Ramos (cell line): ENCODE measurements around the gene FRMD5.
"Not testable (repeated sequence)": the region's sequence is repeated elsewhere in the genome, so short reads cannot be mapped to it uniquely, and the experiment has no call there.

Experiments used
- in situ Hi-C: fragments of 300-500 bp; cut with MboI; formaldehyde crosslinking; loops from one replicate; pipeline ENCODE4 v1.14.3; 2022; ENCODE audit warnings: low sequenced_read_pairs; ENCODE audit not compliant: unreplicated experiment

The FRMD5 gene

DNA sequence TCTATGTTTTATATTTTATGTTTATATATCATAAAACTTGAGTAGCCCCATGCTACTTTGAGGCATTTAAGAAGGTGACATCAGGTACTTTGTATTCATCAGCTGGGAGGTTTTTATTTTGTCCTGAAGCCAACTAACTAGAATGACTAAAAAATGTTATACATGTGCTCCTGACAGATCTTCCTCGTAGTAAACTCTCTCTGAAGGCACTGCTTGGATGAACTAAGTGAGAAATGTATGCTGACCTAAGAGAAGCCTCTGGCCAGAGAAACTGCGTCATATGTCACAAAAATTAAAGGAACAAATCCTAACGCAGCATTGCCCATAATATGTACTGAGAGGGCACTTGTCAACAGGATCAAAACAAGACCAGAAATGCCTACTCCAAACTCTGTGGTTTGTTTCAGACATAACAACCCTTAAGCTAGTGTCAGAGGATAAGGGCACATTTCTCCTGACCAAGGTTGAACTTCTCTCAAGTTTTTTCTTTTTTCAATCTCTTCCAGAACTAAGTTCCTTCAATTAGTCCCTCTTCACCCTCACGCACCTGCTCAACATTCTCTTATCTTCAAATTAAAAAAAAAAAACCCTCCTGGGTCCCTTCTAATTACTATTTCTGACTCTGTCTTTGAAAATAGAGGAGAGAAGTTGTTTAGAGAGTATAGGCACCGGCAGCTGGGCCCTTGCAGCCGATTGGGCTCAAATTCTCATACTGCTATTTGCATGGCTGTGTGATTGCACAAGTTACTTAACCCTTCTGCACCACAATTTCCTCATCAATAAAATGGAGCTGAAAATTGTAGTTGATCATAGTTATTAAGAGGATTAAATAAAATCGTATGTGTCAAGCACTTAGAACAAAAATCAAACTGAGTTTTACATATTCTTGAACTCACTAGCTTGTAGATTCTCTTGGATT, 159.0 kb downstream of the FRMD5 start:
- in situ Hi-C loops = no loop called here

DNA sequence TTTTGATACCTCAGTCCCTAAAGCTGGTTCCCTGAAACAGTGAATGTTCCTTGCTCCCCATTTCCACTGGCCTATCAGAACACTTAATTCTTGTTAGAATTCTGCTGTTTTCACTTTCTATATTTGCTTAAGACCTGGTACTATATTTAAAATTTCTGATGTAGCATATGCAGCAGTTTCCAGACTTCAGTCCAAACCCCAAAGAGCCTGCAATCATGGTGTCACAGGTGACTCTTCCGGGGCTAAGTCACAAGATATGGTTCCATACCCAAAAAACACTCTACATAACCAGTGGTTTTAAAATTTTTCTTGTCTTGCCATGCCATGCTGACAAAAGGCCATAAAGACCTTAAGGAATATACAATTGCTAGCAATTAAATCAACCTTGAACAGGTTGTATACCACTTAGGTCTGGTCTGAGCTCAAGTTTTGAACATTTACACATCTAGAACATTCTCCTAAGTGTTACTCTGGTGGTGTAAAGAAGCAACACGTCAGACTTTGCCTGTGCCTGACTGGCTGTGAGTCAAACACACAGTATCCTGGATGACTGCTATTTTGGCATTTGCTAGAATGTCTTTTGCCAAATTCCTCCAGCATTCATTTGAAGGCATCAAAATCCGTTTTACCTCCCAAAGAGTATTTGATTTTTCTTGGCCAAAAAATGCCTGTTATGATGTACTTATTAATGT, 160.0 kb downstream of the FRMD5 start:
- in situ Hi-C loops = no loop called here

DNA sequence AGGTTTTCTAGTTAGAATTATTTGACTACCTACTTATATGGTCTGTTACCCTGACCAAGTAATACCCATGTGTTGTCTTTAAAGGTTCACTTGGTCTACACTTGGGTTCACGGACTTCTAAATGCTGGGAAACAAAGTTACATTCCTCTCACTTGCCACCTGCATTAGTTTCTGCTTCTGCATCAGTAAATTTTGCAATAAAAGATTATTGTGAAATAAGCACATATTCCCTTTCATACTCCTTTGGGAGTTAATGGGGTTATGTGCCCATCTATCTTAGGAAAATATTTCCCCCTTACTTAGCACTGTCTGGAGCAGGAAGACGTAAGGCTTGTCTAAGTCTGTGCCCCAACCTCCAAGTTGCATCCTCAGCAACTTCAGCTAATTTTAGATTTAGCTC, 160.7 kb downstream of the FRMD5 start:
- in situ Hi-C loops = no loop called here

DNA sequence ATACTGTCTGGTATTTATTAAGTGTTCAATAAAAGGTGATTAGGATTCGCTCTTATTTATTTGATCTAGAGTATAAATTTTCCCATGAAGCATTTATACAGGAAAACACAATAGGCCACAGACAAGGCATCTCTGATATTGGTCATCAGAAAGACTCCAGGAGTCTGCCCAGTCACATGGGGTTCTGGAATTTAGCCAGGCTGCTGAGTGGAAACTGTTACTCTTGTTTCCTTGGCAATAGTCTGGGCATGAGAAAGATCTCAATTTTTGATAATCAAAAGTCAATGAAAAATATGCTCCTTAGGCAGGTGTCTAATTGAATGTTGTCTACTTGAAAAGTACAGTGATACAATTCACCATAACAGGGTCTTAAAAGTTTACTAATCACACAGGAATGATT, 161.2 kb downstream of the FRMD5 start:
- in situ Hi-C loops = no loop called here

DNA sequence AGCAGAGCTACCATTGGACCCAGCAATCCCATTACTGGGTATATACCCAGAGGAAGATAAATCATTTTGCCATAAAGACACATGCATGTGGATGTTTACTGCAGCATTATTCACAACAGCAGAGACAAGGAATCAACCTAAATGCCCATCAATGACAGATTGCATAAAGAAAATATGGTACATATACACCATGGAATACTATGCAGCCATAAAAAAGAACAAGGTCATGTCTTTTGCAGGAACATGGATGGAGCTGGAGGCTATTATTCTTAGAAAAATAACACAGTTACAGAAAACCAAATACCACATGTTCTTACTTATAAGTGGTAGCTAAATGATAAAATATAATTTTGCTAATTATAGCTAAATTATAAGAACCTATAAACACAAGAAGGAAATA, 162.3 kb downstream of the FRMD5 start:
- in situ Hi-C loops = not testable (repeated sequence)

DNA sequence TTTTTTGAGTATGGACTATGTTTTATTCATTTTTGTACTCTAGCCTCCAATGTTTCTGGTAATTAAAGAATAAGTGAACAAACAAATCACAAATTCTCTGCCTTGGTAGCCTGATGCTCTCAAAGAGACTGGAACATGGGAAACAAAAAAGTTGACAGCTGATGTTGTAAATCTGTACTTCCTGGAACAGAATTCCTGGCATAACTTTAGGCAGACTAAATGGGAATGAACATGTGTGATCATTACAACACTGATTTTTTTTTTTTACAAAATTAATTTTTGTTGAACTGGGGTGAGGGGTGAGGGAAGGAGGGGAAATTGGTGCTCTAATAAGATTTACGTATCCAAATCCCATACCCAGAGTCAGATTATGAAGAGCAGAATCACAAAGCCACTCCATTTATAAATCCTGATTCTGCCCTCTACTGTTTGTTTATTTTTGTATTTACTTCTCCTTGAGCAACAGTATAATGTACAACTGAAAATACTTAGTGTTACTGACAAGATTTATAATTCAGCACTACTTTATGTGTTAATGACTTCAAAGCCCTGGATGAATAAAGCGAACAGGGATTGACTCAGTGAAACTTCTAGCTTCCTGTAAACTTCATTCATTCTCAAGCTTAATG, 165.0 kb downstream of the FRMD5 start:
- in situ Hi-C loops = no loop called here

DNA sequence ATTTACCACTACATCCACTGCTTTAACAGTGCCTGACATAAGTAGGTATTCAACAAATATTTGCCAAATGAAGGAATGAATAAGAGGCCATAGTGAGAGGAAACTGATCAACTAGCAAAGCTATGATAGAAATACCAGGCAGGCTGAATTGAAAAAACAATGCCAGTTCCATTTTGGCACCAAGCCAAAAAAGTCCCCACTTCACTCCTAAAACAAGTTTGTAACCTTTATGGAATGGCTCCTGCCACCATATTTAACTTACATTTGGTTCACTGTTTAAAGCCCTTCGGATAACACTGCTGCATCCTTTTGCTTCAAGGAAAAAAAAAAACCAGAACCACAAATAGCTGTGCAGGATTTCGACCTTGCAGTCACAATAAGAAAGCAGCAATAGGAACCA, 166.1 kb downstream of the FRMD5 start:
- in situ Hi-C loops = no loop called here

DNA sequence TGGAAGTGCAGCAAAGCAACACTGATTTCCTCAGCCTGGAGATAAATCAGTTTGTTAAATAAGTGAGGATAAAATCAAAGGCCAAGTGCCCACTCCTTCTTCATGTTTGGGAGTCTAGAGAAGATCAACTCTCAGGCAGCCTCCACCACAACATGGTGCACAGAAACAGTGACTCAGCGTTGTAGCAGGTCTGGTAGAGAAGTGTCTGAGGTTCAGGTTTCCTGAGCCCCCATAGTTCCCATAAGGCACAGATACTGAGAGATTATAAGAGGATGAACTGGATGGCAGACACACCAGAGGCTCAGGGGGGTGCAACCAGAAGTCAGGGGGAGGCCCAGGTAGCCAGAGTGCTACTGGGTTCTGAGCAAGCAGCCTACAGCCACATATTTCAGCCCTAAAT, 166.7 kb downstream of the FRMD5 start:
- in situ Hi-C loops = no loop called here

DNA sequence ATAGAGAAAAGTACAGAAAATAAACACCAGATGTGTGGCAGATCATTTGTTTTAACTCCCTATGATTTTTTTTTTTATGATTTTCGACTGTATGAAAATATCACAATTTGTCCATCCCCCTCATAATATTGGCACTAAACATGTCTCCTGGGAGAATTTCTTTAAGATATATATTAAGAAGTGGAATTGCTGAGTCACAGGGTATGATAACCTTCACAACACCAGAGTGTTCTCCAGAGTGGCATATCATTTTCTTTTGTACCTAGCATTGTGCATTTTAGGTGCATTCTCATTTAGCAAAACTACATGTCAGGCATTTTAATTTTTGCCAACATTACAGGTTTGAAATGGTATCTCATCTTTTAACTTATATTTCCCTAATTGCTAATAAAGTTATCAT, 170.9 kb downstream of the FRMD5 start:
- in situ Hi-C loops = no loop called here

DNA sequence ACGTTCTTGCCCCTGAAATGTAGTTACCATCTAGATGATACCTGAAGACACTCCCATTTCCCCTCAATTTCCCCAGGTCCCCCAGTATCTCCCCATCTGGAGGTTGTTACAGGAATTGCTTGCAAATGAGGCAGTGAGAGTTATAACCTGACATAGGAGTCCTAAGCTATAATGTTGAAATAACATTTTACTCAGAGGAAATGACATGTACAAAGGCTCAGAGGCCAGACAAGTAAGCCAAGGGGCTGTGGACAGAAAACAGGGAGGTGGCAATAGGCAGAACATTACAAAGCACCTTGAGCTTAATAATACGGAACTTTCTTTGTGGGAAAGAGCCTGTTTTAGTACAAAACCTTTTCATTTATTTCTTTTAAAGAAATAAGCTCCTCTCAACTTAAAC, 171.9 kb downstream of the FRMD5 start:
- in situ Hi-C loops = no loop called here

DNA sequence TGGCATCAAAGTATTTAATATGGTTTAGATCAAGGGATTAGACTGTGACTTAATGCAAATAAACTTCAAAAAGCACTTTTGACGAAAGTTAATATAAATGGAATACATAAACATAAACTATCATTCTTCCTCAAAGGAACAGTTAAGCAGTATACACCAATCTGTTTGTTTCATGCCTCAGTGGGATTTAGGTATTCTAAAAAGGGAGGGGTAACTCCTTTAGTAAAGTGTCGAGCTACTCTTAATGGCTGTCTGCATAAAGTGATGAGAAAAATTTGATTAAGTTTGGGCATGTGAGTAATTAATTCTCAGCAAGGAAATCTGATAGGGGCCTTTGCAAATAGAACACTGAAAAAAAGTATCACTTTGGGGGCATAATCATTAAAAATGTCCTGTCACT, 176.9 kb downstream of the FRMD5 start:
- in situ Hi-C loops = no loop called here

DNA sequence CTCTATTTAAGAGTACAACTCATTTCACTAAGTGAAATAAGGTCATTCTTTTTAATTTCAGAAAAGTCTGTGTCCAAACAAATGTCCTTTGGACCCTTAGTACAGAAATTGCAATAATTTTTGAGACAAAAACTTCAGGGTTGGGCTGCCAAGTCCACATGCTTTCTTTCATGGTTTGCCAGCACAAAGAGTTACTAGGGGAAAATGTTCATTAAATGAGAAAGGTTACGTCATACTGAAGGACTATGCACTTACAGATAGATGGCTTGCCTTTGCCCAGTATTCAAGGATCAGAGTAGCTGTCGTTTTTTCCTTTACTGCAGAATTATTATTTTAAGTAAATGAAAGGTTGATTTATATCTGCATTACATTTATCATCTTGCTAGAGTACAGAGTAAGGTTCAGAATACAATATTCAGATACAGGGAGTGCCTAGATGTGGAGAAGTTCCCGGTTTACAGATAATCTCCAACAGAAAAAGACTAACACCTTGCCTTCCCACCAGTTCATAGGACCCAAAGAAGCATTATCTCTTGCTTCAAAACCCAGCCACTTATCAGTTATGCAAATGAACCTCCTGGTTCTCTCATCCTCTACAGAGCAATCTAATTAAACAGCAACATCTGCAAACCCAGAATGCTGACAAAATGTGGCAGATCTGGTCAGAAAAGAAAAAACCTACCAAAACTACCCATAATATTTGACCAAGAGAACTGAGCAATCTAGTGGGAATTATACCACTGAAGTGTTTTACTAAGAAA, 179.3 kb downstream of the FRMD5 start:
- in situ Hi-C loops = no loop called here

DNA sequence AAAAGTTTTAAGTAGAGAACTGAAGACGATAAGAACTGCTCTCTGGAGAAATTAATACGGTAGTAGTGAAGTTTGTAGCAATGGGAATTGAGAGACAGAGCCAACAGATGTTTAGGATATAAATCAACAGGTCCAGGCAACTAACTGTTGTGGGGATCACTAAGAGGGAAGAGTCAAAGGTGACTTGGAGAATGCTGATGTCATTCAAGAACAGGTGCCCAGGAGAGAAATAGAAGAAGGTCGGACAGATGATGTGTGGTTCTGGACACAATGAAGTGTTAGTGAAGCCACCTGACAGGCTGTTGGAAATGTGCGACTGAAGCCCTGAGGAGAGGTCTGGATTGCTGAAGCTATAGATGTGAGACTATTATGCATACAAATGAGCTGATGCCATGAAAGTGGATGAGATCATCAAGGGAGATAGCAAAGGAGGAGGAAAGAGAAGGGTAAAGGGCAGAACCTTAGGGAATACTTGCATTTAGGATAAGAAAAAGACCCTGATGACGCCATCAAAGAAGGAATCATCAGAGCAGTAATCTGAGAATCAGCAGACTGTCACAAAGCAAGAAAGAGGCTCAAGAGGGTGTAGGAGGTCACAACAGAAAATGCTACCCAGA, 183.7 kb downstream of the FRMD5 start:
- in situ Hi-C loops = no loop called here

DNA sequence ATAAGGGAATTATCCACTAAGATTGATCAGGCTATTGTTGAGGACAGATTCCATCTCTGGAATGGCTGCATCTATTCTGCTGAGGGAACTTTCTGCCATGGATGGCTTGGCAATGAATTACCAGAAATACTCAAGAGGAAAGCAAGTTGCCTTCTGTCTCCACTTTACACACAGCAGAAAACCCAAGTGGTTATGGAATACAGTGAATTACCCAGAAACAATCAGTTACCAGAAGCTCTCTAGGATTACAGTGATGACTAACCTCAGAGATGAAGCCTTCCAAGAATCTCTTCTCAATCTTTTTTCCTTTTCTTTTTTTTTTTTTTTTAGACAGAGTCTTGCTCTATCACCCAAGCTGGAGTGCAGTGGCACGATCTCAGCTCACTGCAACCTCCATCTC, 185.0 kb downstream of the FRMD5 start:
- in situ Hi-C loops = no loop called here

DNA sequence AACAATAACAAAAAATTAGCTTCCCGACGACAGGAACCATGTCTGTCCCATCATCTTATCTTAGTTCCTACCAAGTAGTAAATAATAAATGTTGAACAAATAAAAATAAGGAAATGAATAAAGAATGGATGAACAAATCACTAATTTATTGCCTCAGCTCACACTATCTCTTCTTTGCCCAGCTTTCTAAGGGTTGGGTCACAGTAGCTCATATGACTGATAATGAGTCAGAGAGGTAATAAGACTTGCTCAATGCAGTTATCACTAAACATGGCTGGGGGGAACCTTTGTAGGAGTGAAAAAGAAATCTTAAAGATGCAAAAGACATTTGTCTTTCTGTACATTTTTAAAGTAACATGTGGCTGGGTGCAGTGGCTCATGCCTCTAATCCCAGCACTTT, 186.0 kb downstream of the FRMD5 start:
- in situ Hi-C loops = no loop called here

DNA sequence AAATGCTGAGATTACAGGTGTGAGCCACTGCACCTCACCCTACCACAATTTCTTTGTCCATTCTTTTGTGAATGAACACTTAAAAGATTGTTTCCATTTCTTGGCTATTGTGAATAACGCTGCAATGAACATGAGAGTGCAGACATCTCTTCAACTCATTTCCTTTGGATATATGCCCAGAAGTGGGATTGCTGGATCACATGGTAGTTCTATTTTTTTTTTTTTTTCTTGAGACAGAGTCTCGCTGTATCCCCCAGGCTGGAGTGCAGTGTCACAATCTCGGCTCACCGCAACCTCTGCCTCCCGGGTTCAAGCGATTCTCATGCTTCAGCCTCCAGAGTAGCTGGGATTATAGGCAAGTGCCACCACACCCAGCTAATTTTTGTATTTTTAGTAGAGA, 194.8 kb downstream of the FRMD5 start:
- in situ Hi-C loops = not testable (repeated sequence)

DNA sequence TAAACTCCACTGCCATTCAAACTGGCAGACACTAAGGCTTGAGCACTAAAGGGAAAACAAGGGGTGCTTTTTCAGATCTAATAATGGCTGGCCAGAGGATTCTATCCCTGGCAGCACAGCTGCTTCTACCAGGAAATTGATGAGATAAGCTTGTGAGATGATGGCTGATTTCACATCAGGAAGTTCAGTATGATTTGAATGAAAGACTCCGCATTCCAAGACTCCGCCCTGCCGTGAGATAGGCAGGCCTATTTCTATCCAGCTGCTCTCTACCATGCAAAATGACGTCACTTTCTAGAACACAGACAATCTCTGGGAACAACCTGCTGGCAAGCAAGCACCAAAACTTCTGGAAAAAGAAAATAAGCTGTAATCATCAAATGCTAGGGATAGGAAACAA, 196.5 kb downstream of the FRMD5 start:
- in situ Hi-C loops = no loop called here

DNA sequence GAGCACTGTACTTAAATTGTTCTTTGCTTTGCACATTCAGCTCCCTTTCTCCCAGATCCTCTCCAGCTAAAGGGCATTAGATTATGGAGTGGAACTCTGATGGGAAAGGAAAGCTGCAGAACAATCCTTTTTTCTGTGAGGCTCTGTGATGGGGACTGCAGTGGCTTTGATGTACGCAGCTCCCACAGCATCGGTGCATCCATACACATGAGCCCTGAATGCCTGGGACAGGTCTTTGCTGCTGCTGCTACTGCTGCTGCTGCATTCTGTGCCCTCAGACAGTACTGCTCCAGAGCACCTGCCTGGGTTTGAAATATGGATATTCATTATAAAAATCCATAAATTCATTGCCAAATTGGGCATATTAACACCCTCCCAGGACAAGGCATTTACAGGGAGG, 203.9 kb downstream of the FRMD5 start:
- in situ Hi-C loops = no loop called here

DNA sequence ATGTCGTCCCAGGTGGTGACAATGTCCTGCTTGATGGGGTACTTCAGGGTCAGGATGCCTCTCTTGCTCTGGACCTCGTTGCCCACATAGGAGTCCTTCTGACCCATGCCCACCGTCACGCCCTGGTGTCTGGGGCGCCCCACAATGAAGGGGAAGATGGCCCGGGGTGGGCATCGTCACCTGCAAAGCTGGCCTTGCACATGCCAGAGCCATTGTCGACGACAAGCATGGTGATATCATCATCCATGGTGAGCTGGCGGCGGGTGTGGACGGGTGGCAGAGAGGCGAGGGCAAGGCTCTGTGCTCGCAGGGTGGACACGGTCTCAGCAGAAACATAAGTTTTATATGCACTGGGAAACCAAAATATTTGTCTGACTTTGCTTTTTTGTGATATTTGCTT, 205.1 kb downstream of the FRMD5 start:
- in situ Hi-C loops = no loop called here

DNA sequence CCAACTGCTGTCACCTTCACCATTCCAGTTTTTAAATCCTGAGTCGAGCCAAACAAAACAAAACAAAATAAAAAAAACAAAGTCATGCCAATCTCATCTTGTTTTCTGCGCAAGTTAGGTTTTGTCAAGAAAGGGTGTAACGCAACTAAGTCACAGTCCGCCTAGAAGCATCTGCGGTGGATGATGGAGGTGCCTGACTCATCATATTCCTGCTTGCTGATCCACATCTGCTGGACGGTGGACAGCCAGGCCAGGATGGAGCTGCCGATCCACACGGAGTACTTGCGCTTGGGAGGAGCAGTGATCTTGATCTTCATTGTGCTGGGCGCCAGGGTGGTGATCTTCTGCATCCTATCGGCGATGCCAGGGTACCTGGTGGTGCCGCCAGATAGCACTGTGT, 206.2 kb downstream of the FRMD5 start:
- in situ Hi-C loops = no loop called here
